ENCODE measurements around the gene GRIP2. TPM values are rescaled to one million over a fixed set of nuclear protein-coding genes. Genes with fewer than 3 reads are reported as not detected.

Gene GRIP2
- polyA plus RNA-seq, 3 donors: 0.14 to 3.7 (median 0.49) TPM

DNA sequence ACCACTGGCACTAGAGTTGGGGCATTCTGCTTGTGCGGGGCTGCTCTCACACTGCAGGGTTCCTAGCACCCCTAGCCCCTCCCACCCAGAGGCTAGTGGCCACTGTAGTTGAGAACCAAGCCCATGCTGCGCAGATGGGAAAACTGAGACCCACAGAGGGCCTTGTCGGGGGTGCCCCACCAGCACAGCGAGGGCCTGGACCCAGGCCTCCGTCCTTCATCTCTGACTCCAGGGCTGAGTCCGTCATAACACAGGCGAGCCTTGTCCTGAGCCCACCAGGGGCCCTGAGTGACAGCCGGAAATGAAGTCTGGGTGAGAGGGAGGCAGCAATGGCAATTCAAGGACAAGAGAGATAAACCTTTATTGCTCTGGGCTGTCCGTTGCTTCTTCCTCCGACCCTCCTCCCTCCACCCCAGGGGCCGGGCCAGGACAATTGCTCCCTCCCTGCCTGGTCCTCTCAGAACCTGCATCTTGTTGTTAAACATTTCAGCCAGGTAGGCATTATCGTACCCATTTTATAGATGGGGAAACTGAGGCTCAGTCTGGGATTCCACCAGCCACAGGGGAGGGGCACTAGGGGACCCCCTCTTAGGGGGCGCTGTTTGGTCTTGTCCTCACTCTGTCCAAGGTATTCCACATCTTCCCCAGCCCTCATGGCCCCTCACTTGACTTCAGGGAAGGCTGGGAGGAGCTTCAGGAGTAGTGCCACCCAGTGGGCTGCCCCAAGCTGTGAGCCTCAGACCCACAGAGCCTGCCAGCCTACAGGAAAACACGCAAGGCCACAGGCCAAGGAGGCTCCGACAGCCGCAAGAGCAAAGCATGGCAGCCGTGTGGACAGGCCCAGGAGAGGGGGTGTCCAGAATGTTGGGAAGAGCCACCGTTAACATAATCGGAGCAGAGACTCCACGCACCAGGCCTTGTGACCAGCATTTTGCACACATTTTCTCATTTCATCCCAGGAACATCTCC, 4.4 kb upstream of the GRIP2 start:
- WGBS, 3 donors: 94 to 97% (median 96%) methylated on average over 20 of the region's 20 CpGs
- H3K27ac ChIP-seq (ENCODE audit: low read depth, low read length): no peak overlapping the region

DNA sequence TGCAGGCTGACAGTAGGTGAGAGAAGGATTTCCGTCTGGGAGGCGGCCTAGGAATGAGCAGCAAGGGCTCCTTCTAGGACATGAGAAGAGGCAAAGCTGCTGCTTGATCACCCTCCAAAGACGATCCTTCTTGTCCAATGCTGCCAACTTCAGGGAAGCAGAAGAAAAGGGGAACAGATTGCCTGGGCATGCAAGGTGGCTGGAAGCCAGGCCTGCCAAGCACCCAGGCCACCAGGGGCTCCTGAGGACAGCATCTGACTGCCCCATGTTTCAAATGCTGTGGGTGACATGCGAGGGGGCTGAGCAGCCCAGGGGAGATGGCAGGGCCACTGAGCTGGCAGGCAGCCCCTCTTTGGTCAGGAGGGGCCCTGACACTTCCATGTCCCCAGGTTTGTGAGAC, 3.3 kb upstream of the GRIP2 start:
- no peak overlapping the region for H3K27ac ChIP-seq (ENCODE audit: low read depth, low read length)
- WGBS, 3 donors: 77 to 81% (median 80%) methylated on average over 4 of the region's 4 CpGs

DNA sequence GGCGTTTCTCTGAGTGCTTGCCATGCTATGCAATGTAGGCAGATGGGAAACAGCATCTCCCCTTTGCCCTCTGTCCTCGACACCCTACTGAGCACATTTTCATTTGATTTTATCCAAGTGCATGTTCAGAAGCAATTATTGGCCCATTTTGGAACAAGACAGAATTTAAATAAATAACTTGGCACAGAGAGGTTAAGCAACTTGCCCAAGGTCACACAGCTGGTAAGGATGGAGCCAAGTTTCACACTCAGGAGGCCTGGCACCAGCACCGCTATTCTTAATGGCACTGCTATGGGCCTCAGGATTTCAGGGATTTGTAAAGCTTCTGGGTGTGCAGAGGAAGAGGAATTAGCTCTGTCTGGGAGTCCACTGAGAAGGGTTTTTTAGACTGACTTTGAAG, 2.5 kb upstream of the GRIP2 start:
- 76 to 90% (median 83%) methylated on average over 3 of the region's 3 CpGs for WGBS, 3 donors
- H3K27ac ChIP-seq (ENCODE audit: low read depth, low read length): no peak overlapping the region

DNA sequence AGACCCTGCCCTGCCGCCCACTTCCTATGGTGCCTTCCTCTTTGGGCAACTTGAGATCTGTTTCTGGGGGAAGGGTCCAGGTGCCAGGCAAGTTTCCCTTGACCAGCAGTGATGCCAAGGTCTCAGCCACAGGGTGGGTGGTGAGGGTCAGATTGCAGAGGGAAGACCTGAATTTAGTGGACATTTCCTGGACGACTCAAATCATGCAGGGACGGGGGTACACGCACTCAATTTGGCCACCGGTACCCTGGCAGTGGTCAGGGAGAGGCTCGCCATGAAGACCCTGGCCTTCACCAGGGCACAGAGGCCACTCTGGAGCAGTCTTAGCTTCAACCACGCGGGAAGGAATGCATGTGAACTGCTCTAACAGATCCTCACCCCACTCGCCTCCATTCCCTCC, 1.5 kb upstream of the GRIP2 start:
- no peak overlapping the region for H3K27ac ChIP-seq (ENCODE audit: low read depth, low read length)
- WGBS, 3 donors: 78 to 89% (median 87%) methylated on average over 8 to 9 of the region's 9 CpGs

DNA sequence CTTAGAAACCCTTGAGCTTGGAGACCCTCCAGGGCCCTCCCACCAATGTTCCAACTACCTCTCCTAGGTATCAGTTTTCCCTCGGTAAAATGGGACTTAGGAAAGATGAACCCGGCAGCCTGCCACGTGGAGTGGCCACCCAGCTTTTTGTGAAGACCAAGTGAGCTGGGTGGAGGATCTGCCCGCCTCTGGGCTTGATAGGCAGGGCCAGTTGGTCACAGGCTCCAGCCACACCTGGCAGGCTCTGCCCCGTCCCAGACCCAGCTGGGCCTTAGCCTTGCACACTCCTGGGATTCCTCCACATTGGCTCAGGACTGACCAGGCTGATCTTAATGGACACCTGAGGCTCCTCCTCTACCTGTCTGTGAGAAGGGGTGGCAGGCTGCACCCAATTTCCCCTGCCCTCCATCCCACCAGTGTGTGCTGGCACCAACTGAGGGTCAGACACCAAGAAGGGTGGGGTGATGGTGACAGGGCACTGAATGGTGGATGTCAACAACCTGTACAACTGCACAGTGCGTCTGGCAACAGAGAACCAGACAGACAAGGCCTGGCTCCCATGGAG, 761 bp upstream of the GRIP2 start:
- WGBS, 3 donors: 76 to 90% (median 86%) methylated on average over 6 of the region's 6 CpGs
- H3K27ac ChIP-seq (ENCODE audit: low read depth, low read length): no peak overlapping the region

DNA sequence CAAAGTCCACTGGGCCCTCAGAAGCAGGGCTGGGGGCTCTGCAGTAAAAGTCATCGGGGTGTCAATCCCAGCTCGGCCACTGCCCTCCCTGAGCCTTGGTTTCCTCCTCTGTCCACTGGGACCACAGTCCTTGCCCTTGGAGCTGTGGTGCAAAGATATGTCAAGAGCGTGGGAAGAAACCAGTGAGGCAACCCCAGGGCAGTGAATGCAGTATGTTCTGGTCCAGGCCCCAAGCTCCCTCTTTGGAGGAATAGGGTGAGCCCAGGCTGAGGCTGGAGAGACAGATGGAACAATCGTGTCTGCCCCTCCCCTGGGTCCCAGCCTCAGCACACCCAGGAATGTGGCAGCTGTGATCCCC, 779 bp downstream of the GRIP2 start:
- no peak overlapping the region for H3K27ac ChIP-seq (ENCODE audit: low read depth, low read length)
- WGBS, 3 donors: 77 to 93% (median 80%) methylated on average over 4 of the region's 4 CpGs

DNA sequence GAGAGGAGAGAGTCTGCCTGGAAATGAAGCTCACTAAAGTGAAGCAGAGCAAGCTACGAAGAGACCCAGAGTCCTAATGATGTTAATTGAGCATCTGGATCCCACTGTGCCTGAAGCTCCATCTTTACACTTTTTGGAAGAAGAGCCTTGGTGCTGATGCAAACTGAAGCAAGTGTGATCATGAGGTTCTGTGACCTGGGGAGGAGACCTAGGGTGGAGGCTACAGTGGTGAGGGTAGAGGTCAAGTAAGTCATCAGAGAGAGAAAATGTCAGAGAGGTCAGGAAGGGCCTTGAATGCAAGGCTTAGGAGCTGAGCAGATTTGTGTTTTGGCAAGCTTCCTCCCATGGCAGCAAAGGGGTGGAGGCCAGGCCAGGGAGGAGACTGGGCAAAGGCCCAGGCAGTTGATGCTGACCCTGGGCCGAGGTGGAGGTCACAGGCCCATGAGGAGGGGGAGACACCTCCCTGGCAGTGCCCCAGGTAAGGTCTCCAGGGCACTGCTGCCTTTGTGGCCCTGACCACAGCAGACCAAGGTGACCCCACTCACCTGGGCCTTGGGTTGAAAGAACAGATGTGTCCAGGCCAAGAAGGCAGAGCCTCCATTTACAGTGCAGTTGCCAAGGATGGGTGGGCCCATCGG, 1.6 kb downstream of the GRIP2 start:
- H3K27ac ChIP-seq (ENCODE audit: low read depth, low read length): no peak overlapping the region

DNA sequence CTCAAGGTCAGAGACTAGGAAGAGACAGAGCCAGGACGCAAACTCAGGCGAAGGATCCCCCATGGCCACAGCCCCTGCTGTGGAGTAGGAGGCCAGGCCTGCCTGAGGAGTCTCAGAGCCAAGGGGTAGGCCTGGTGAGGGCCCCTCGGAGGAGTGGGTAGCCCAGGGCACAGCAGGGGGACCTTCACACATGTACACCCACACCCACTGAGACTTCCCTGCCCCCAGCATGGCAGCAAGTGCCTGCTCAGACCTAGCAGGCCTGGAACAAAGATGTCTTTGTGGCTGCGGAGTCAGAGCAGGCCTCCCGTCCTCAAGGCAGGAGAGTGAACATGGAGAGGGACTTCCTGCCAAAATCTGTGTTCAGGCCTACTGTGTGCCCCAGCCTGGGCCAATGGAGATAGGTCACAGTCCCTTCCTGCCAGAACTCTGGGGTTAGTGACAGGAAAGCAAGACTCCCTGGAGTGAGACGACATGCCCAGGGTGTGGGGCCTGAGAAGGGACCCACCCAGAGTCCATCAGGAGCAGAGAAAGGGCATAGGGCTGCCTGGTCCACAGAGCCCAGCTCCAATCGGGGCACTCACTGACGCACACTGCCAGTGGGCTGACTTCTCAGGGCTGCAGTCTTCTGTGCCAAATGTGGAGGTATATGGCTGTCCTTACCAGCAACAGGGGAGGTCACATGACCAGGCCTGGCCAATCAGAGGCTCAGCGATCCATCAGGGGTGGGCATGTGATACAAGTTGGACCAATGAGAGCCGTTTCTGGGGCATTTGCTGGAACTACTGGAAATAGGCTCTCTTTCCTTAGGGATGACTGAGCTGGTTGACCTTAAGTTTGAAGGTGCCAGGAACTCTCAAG, 2.3 kb downstream of the GRIP2 start:
- H3K27ac ChIP-seq (ENCODE audit: low read depth, low read length): no peak overlapping the region
- 90 to 94% (median 92%) methylated on average over 10 of the region's 10 CpGs for WGBS, 3 donors

More for the DNA sequence above, 1.6 kb downstream of the GRIP2 start:
- 59 to 78% (median 68%) methylated on average over 3 of the region's 3 CpGs for WGBS, 3 donors

DNA sequence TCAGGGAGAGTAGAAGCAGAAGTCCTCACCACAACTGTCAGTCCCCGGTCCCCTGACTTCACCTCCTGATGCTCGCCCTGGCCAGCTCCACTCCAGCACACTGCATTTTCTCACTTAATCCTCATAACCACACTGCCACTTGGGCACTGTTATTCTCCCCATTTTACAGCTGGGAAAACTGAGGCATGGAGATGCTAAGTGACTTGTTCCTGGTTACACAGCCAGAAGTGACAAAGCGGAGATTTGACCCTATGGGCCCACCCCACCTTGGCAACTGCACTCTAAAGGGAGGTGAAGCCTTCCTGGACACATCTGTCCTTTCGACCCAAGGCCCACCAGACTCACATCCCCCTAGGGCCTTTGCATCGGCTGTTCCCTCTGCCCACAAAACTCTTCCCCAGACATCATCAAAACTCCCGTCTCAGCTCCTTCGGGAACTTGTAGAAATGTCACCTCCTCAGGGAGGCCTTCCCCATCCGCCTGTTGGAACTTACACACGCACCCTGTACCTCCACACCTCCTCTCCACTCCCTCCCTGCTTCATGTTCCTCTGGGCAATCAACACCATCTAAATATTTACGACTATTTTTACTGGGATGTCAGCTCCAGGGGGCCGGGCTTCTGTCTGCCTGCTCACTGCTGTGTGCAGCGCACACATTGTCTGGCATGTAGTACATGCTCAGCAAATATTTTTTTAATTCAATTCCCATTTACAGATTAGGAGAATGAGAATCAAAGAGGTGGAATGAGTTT, 3.1 kb downstream of the GRIP2 start:
- no peak overlapping the region for H3K27ac ChIP-seq (ENCODE audit: low read depth, low read length)
- 88 to 94% (median 92%) methylated on average over 12 of the region's 12 CpGs for WGBS, 3 donors

DNA sequence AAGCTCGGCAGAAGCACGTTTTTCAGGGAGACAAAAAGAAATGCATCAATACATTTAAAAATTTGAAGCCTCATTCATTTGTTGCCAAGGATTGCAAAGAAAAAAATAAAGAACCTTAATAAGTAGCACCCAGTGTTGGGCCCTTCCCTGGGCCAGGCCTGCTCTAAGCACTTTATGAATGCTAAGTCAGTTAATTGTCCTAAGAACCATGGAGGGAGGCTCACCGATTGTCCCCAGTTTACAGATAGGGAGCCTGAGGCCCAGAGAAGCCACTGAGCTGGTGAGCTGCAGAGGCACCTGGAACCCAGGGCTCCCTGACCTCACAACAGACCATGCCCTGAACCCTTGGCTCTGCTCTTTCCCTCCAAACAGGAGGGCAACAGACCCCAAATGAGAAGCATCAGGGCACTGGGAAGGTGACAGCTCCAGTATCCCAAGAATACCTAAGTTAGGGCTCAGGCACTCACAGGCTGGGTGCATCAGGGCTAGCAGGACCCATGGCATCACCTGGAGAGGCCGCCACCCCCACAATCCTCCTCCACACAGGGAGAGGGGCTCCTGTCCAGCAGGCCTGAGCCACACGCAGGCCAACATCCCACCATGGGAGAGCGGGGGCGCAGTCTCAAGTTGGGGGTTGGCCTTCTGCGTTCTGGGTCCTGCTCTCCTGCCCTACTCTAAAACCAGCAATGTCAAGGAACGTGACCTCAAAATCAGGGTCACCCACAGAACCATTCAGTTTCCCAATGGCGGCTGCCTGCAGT, 3.9 kb downstream of the GRIP2 start:
- WGBS, 3 donors: 90 to 93% (median 93%) methylated on average over 10 of the region's 10 CpGs
- H3K27ac ChIP-seq (ENCODE audit: low read depth, low read length): no peak overlapping the region

DNA sequence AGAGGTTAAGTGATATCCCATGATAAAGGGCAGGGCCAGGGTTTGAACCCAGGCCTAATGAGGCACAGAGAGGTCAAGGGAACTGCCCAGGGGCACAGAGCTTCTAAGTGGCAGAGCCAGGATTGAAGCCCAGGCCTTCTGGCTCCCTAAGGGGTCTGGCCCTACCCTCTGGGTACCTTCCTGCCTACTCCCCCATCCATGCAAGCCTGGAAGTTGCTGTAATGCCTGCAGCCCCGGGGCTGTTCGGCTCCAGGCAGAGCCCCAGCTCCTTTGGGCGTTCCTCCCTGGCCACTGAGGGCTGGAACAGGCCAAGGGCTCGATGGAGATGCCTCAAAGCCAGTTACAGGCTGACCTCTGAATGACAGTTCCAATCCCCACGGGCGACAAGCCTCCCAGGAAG, 4.5 kb downstream of the GRIP2 start:
- H3K27ac ChIP-seq (ENCODE audit: low read depth, low read length): no peak overlapping the region
- whole genome bisulfite sequencing, 3 donors: 63 to 81% (median 66%) methylated on average over 6 of the region's 6 CpGs

DNA sequence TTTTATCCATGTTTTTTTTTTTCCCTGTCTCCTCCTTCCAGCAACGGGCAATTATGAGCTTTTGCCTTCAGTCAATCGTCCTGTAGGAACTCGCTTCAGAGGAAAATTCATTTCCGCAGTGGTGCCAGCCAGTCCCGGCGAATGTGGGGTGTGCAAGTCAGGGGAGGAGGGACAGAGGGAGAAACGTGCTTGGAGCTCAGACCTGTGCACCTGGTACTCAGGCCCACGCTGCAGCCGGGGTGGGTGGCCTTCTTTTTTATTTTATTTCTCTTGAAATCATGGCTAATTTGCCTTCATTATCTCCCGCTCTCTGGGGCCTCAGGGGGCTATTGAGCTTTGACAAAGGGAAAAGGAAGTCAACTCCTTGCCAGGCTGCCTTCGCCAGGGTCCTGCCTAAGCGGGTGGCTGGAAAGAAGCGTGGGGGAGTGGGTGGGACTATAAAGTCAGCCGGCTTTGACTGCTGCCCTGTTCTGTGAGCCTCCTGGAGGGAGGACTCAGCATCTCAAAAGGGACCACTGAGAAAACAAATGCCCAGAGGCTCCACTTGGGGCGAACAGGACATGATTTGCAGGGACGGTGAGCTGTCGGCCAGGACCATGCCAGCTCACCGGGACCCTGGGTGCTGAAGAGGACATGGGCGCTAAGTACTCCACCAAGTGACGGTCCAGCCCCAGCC, 5.5 kb downstream of the GRIP2 start:
- H3K27ac ChIP-seq (ENCODE audit: low read depth, low read length): no peak overlapping the region
- 33 to 45% (median 37%) methylated on average over 20 of the region's 20 CpGs for WGBS, 3 donors

DNA sequence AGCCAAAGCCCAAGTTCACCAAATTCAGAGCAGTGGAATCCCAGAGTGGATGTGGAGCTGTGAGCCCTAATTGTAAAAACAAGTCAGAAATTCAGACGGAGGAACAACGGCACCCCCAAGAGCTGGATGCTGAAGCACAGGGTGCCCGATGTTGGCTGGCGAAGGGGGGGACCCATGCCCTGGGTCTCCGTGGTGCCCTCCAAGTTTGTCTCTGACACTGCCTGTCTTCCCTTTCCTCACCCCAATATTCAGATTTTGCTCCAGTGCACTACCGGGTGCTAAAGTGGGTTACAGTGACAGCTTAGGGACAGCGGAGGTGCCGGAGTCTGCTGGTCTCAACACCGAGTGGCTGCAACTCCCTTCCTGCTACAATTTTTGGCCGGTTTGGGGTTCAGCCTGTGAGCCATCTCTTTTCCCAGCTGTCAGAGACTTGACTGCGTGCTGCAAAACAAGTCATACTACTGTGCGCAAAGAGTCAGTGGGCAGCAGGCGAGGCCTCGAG, 6.6 kb downstream of the GRIP2 start:
- H3K27ac ChIP-seq (ENCODE audit: low read depth, low read length): no peak overlapping the region
- 86 to 88% (median 88%) methylated on average over 14 of the region's 14 CpGs for WGBS, 3 donors

DNA sequence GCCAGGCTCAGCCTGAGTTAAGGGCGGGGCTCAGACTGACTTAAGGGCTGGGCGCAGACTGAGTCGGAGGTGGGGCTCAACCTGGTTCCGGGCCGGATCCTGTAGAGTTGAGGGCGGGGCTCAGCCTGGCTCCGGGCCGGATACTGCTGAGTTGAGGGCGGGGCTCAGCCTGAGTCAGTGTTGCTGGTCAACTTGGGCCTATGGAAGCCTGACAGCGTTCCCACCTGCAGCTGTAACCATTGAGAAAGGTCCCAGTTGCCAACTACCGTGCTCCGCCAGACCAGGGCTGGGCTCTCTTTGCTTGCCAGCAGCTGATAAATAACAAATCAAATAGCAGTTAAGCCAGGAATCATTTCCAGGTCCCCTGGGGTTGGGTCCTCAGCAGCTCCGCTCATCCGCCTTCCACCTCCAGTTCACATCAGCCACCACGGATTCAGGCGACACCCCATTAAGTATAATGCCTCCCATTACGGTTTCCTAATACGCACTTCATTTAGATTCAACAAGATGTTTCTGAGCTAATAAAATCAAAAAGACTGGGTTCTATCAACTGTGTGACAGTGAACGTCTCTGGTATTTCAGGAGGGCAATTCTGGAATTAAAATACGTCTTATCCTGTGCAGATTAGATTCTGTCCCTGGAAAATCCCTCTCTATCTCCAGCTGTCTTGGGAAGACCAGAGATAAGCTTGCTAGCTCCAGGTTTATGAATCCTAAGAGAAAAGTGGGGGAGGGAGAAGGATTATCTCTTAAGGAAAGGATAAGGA, 7.3 kb downstream of the GRIP2 start:
- no peak overlapping the region for H3K27ac ChIP-seq (ENCODE audit: low read depth, low read length)
- WGBS, 3 donors: 38 to 65% (median 55%) methylated on average over 20 of the region's 20 CpGs

DNA sequence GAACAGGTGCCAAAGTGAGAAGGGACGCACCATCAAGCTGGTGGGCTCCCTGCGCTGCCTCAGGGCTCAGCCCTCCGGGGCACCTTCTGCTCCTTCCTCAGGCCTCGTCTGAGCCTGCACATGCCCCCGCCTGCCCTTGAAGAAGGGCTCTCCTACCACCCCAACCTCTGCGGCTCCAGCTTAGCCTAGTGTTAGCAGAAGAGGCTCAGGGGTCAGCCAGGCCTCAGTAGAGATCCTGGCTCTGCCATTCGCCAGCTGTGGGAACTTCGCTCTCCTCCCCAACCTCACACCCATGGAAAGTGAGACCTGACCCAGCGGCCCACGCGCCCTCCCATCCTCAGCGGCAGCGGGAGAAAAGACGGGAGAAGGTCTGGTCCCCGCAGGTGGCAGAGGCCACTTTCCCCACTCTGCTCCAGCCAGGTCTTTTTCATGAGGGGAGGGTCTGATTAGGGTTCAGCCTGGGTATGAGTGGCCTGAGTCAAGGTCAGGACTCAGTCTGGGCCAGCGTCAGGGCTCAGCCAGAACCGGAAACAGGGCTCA, 8.2 kb downstream of the GRIP2 start:
- no peak overlapping the region for H3K27ac ChIP-seq (ENCODE audit: low read depth, low read length)

DNA sequence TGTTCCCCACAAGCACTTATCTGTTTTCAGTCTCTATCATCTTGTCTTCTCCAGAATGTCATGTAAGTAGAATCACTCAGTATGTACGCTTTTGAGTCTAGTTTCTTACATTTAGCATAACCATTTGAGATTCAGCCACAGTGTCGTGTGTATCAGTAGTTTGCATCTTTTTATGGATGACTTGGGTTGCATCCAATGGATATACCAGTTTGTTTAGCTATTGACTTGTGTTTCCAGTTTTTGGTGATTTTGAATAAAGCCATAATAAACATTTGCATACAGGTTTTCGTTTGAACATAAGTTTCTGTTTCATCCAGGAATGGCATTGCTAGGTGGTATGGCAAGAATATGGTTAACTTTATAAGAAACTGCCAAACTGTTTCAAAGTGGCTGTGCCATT, 12.1 kb downstream of the GRIP2 start:
- 72 to 87% (median 83%) methylated on average over 3 of the region's 3 CpGs for WGBS, 3 donors
- no peak overlapping the region for H3K27ac ChIP-seq (ENCODE audit: low read depth, low read length)

More for the DNA sequence above, 8.2 kb downstream of the GRIP2 start:
- WGBS, 3 donors: 90 to 93% (median 92%) methylated on average over 17 of the region's 17 CpGs
